HFF-Myc (cell line): Measurements from ENCODE around the gene DDI2.

Source experiments
- DNase-seq: peaks from one replicate; pipeline ENCODE4 v3.0.0-alpha.2; 2011; ENCODE audit warnings: low read depth; ENCODE audit errors: extremely low read depth
- H3K4me3 ChIP-seq: replicated peaks from 2 replicates; pipeline ENCODE4 v1.5.1; 2011; ENCODE audit warnings: low read depth, mild to moderate bottlenecking, control low read depth, low read length
- CTCF ChIP-seq: IDR thresholded peaks from 2 replicates; pipeline ENCODE4 v1.5.1; 2012; ENCODE audit warnings: mild to moderate bottlenecking, low read depth, low read length, control low read depth; ENCODE audit errors: missing control alignments

The DDI2 gene

DNA sequence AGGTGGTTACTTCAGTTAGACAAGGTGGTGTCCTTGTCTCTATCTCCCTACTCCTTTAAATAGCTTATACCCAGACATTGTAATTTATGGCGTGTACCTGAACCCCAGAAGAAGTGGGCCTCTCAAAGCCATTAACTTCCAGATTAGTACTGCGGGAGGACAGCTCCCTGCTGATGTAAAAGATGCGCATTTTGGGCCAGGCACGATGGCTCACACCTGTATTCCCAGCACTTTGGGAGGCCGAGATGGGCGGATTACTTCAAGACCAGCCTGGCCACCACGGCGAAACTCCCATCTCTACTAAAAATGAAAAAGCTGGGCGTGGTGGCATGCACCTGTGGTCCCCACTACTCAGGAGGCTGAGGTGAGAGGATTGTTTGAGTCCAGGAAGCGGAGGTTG, 51.8 kb downstream of the DDI2 start:
- no peak for TF ChIP-seq CTCF
- no peak for DNase-seq
- H3K4me3 ChIP-seq, result no peak overlapping the region

- TF ChIP-seq CTCF, result no peak
- no peak overlapping the region for H3K4me3 ChIP-seq
- no peak for DNase-seq
These were observed 52.6 kb downstream of the DDI2 start for GRCh38 chr1:15669864-15670263.

DNA sequence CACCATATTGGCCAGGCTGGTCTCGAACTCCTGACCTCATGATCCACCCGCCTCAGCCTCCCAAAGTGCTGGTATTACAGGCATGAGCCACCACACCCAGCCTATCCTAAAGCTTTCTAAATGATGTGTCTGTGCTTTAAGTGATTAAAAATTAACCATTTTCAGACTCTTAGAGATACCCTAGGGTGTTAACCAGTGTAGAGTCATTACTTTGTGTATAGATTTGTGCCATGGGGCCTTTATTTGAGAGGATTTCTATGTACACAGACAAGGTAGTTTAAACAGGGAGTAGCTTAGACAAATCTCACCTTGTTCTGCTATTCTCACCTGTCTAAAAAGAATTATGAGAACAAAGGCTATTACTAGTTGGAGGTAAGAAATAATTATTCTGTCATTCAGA, 54.2 kb downstream of the DDI2 start:
- DNase-seq, result no peak
- no peak overlapping the region for H3K4me3 ChIP-seq
- TF ChIP-seq CTCF, result no peak

- no peak overlapping the region for H3K4me3 ChIP-seq
- TF ChIP-seq CTCF, result no peak
- no peak for DNase-seq
These were observed 57.3 kb downstream of the DDI2 start for GRCh38 chr1:15674386-15675159.

DNA sequence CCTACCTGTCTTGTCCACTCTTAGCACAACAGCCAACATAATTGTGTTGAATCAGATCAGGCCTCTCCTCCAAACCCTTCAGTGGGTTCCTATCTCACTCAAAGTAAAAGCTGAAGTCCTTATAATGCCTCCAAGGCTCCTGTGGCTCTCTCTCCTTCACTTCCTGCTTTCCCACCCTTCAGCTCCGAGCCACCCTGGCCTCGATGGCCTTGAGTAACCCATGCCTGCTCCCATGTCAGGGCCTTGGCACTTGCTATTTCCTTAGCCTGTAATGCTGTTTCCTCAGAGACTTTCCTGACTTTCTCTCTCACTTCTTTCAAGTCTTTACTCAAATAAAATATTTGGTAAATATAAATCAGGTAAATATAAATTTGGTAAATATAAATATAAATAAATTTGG, 58.8 kb downstream of the DDI2 start:
- no peak overlapping the region for H3K4me3 ChIP-seq
- TF ChIP-seq CTCF, result no peak
- no peak for DNase-seq

GRCh38 chr1:15676688-15677661, 59.7 kb downstream of the DDI2 start:
- H3K4me3 ChIP-seq, result no peak overlapping the region
- TF ChIP-seq CTCF, result no peak
- DNase-seq, result no peak
